ENCODE results near the gene AFF3. TPM values are rescaled to one million over a fixed set of nuclear protein-coding genes. Genes with fewer than 3 reads are reported as not detected.
A peak's percentile ranks its signal among the peaks of the same experiment; 100 is the strongest.

The AFF3 gene
- total RNA-seq, 6 experiments from 2014 or later = 1.3 to 7.3 (median 6.4) TPM

- intact Hi-C loops (cut with DNase I) = no loop called here
- no peak for TF ChIP-seq POLR2A (IDR thresholded peaks at IDR 0.05)
- no peak for TF ChIP-seq CTCF (IDR thresholded peaks at IDR 0.05)
- ATAC-seq = no peak
- H3K9me3 ChIP-seq = no peaks in the 10 kb centered on the region
- no peaks in the 10 kb centered on the region for H3K27me3 ChIP-seq
- DNase-seq = no peak
- 93% methylated on average over 6 of the region's 6 CpGs for WGBS (ENCODE audit: insufficient coverage, low coverage, low lambda C conversion rate, missing lambda C conversion rate)
- no peak overlapping the region for H3K27ac ChIP-seq
- no peaks in the 10 kb centered on the region for H3K36me3 ChIP-seq
- no peak overlapping the region for H3K4me3 ChIP-seq
- H3K4me1 ChIP-seq = no peaks in the 10 kb centered on the region
Measured at GRCh38 chr2:100143286-100143685, 896 bp upstream of the AFF3 start.

- intact Hi-C loops (cut with DNase I) = no loop called here
- TF ChIP-seq CTCF (IDR thresholded peaks at IDR 0.05) (no peak), POLR2A (IDR thresholded peaks at IDR 0.05) (no peak)
- 83% methylated on average over 2 of the region's 3 CpGs for WGBS (ENCODE audit: insufficient coverage, low coverage, low lambda C conversion rate, missing lambda C conversion rate)
- H3K27me3 ChIP-seq = no peaks in the 10 kb centered on the region
- H3K36me3 ChIP-seq = no peaks in the 10 kb centered on the region
- no peaks in the 10 kb centered on the region for H3K9me3 ChIP-seq
- H3K27ac ChIP-seq = no peak overlapping the region
- ATAC-seq (no peak), DNase-seq (no peak)
- no peaks in the 10 kb centered on the region for H3K4me1 ChIP-seq
- H3K4me3 ChIP-seq = no peak overlapping the region
Measured at GRCh38 chr2:100141906-100142305, 484 bp downstream of the AFF3 start.

- TF ChIP-seq CTCF (IDR thresholded peaks at IDR 0.05) (no peak), POLR2A (IDR thresholded peaks at IDR 0.05) (no peak)
- H3K27me3 ChIP-seq = no peaks in the 10 kb centered on the region
- H3K4me1 ChIP-seq = no peaks in the 10 kb centered on the region
- 83% methylated on average over 1 of the region's 3 CpGs for WGBS (ENCODE audit: insufficient coverage, low coverage, low lambda C conversion rate, missing lambda C conversion rate)
- H3K4me3 ChIP-seq = no peak overlapping the region
- DNase-seq (no peak), ATAC-seq (peak in 2 of 4 donors; percentile 26 to 56)
- intact Hi-C loops (cut with DNase I) = no loop called here
- no peaks in the 10 kb centered on the region for H3K9me3 ChIP-seq
- H3K27ac ChIP-seq = no peak overlapping the region
- H3K36me3 ChIP-seq = no peaks in the 10 kb centered on the region
Measured at GRCh38 chr2:100140582-100140981, 1.8 kb downstream of the AFF3 start.

- no peaks in the 10 kb centered on the region for H3K9me3 ChIP-seq
- TF ChIP-seq POLR2A (IDR thresholded peaks at IDR 0.05) = no peak
- no peak for TF ChIP-seq CTCF (IDR thresholded peaks at IDR 0.05)
- no peak for DNase-seq
- no peaks in the 10 kb centered on the region for H3K36me3 ChIP-seq
- intact Hi-C loops (cut with DNase I) = no loop called here
- no peak overlapping the region for H3K27ac ChIP-seq
- H3K4me3 ChIP-seq = no peak overlapping the region
- H3K27me3 ChIP-seq = no peaks in the 10 kb centered on the region
- 59% methylated on average over 5 of the region's 5 CpGs for WGBS (ENCODE audit: insufficient coverage, low coverage, low lambda C conversion rate, missing lambda C conversion rate)
- no peak for ATAC-seq
- no peaks in the 10 kb centered on the region for H3K4me1 ChIP-seq
Measured at GRCh38 chr2:100137866-100138570, 4.4 kb downstream of the AFF3 start.

All from right lobe of liver (tissue), 6 donors.